ENCODE results near the gene FAM163B.

Gene FAM163B

GRCh38 chr9:133615606-133616188, 6.5 kb upstream of the FAM163B start:
- no peak for DNase-seq (ENCODE audit: low spot score)

DNA sequence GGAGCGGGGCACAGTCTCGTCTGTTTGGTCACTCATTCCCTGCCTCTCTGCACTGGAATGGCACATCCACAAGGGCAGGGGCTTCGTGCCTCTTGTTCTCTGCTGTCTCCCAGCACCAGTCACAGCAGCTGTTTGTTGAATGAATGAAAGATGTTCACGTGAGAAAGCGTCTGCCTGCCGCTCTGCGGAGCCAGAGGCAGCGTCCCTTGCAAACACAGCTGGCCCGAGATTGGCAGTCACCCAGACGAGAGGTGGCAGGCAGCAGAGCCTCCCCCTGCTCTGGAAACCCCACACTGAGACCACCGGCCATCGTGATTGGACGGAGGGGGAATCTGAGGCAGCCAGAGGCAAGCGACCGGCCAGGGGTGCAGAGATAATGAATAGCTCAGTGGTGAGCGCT, 6.0 kb upstream of the FAM163B start:
- DNase-seq (ENCODE audit: low spot score) = no peak

DNA sequence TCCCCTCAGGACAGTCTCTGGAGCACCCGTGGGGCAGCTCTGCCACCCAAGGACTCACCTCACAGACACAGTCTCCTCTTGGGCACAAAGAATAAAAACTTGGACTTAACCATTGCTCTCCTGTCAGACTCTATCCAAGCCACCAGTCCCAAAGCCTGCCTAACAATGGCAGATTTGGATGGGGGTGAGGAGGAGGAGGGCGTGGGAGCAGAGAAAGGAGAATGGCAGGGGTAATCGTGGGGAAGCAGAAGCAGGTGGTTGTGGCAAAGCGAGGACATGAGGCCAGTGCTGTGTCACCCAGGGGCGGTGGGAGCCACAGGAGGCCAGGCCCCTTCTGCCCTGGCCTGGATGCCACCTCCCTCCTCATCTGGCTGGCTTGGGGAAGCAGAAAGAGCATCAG, 5.5 kb upstream of the FAM163B start:
- no peak for DNase-seq (ENCODE audit: low spot score)

- no peak for DNase-seq (ENCODE audit: low spot score)
Observed at GRCh38 chr9:133614056-133614455, 4.9 kb upstream of the FAM163B start.

- no peak for DNase-seq (ENCODE audit: low spot score)
Observed at GRCh38 chr9:133613432-133613831, 4.2 kb upstream of the FAM163B start.

GRCh38 chr9:133612816-133613215, 3.6 kb upstream of the FAM163B start:
- no peak for DNase-seq (ENCODE audit: low spot score)

- no peak for DNase-seq (ENCODE audit: low spot score)
Observed at GRCh38 chr9:133612051-133612450, 2.9 kb upstream of the FAM163B start.

DNA sequence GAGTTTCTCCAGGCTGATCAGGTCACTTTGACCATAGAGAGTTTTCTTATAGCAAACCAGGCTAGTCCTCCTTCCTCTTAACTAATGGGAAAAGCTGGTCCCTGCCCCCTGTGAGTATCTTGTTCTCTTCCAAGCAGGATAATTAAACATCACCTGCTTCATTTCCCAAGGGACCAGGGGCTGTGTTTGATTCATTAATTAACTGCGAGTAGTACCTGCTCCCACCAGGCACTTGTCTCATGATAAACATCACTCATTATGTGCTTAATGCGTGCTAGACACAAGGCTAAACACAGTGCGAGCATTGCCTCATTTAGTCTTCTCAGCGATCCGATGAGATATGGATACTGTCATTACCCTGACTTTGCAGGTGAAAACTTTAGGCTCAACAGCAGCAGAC, 1.7 kb upstream of the FAM163B start:
- no peak for DNase-seq (ENCODE audit: low spot score)

DNA sequence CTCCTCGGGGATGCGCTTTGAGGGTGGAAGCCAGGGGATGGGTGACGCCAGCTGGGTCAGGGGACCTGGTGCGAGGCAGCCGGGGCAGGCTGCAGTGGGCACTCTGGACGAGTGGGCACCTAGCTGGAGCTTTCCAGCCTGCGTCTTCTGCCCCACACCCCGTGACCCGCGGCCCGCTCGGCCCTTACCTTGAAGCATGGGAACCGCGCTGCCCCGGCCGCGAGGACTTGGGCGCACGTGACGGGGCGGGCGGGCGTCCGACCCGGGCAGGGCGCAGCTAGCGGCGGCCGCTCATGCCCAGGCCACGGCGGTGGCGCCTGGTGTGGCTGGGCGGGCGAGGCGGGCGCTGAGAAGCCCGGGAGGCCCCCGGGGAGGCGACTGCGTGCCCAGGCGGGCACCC, 300 bp downstream of the FAM163B start:
- no peak for DNase-seq (ENCODE audit: low spot score)

- DNase-seq (ENCODE audit: low spot score) = no peak
Observed at GRCh38 chr9:133608382-133608781, 807 bp downstream of the FAM163B start.

GRCh38 chr9:133607976-133608375, 1.2 kb downstream of the FAM163B start:
- DNase-seq (ENCODE audit: low spot score) = no peak

DNA sequence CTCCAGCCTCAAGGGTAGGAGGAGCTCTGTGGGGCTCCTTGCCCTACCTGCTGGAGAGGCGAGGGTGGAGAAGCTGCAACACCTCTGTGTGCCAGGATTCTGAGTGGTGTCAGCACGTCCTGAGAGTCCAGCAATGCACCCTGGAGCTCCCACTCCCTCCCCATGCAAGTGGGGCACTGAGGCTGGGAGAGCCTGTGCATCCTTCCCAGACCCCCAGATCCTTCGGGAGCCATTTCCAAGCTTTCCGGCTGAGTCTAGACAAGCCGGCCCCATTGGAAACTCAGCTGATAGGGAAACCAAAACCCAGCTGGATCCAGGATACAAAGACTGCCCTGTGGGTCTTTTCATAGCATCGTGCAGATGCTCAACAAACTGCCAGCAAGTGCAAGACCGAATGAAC, 1.8 kb downstream of the FAM163B start:
- DNase-seq (ENCODE audit: low spot score) = no peak

DNA sequence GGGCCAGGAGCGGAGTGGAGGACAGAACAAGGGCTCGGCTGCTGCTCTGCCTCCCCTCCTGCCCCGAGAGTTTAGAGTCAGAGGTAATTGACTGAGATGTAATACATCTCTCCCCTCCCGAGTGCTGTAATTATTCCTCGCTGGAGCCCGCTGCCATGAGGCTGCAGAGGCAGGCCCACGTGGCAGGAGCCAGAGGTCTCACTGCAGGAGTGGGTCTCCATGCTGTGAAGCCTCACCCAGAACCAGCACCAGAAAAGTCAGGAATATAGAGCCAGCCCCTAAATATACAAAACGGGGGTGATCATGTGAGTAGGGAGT, 2.5 kb downstream of the FAM163B start:
- no peak for DNase-seq (ENCODE audit: low spot score)

GRCh38 chr9:133605856-133606707, 3.1 kb downstream of the FAM163B start:
- DNase-seq (ENCODE audit: low spot score) = no peak

- no peak for DNase-seq (ENCODE audit: low spot score)
Observed at GRCh38 chr9:133605446-133605845, 3.7 kb downstream of the FAM163B start.

DNA sequence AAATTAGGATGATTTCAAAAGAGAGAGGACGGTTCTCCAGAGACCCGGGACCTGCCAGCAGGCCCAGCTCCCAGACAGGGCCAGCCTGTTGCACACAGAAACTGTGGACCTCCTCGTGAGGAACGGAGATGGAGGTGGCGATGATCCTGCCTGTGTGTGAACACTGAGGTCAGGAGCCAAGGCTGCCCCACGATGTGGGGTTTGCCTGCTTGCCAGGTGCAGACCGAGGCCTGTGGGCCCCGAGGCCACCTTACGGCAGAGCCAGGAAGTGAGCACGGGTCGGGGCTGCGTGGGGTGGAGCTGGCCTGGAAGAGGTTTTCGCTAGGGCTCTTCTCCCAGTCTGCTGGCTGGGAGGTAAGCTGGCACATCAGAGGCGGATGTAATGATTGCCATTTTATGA, 4.3 kb downstream of the FAM163B start:
- DNase-seq (ENCODE audit: low spot score) = no peak

- no peak for DNase-seq (ENCODE audit: low spot score)
Observed at GRCh38 chr9:133604214-133604613, 5.0 kb downstream of the FAM163B start.

- no peak for DNase-seq (ENCODE audit: low spot score)
Observed at GRCh38 chr9:133603135-133603927, 5.9 kb downstream of the FAM163B start.

DNA sequence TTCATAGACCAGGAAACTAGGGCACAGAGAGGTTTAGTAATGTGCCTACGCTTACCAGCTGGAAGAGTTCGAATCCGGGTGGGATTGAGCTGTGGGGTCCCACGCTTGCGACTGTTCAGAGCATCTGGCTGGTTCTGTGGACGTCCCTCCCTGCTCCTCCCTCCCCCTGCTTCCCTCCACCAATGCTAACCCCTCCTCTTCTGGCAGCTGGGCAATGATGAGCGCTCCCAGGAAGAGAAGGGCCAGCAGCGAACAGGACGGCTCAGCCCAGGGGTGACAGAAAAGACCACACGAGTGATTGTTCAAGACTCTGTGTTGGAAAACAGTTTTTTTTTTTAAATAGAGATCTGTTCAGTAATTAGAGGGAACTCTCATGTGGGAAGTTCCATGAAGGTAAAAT, 6.9 kb downstream of the FAM163B start:
- no peak for DNase-seq (ENCODE audit: low spot score)

GRCh38 chr9:133601746-133602145, 7.4 kb downstream of the FAM163B start:
- DNase-seq (ENCODE audit: low spot score) = no peak

DNA sequence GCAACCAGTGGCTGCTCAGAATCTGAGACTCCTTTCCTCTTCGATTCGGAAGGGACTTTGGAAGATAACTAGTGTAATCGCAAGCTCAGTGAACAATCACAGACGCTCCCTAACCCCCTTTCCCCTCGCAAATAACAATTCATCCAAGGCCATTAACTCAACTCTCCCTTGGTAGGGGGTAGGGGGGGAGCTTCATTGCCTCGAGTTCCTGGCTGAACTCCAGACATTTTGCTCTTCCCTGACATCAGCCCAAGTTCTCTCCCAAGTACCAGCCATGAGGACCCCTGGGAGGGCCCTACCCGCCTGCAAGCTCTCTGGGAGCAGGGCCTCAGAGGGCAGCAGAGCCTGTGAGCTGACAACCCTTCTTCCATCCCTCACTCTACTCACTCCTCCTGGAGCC, 8.4 kb downstream of the FAM163B start:
- DNase-seq (ENCODE audit: low spot score) = no peak

- no peak for DNase-seq (ENCODE audit: low spot score)
Observed at GRCh38 chr9:133599470-133600173, 9.6 kb downstream of the FAM163B start.

DNA sequence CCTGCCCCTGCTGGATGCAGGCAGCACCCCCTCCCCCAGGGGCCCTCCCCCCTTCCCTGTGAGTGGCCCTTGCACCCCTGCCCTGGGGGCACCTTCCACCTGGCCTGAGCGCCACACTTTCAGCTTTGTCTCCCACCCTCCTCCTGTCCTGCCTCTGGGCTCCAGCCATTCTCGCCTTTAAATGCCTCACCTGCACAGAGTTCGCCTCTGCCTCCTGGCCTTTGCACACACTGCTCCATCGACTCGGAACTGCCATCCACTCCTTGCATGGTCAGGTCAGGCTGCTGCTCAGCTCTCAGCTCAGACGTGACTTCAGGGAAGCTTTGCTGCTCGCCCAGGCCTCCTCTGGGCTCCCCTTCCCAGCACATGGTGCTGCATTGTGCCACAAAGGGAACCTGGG, 10.2 kb downstream of the FAM163B start:
- DNase-seq (ENCODE audit: low spot score) = no peak

All from germinal center (tissue), 1 donor.